ENCODE results near the gene DAB2IP.
"Not testable (repeated sequence)": the region's sequence is repeated elsewhere in the genome, so short reads cannot be mapped to it uniquely, and the experiment has no call there.

DAB2IP gene

DNA sequence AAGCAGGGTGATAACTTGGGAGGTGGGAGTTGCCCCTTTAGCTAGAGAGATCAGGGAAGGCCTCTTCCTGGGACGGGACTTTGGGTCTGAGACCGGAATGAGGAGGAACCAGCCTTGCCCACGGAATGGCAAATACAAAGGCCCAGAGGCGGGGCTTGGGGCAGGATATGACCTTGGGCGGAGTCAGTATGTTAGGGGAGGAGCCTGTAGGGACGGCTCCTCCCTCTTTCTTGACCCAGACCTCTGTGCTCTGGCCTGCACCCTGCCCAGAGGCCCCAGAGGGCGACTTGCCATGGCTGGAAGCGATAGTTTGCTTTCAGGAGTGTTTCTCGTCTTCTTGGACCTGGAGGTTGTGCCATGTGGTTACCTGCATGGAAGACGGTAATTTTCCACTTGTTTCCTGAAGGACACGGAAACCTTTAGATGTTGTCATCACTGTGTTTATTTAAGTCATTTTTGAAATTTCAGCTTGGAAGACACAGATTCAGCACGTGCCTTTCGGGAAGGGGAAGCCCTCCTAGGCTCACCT, 85.6 kb downstream of the DAB2IP start:
- peaks cover 98% of the 10 kb centered on the region for H4K20me1 ChIP-seq
- no peaks in the 10 kb centered on the region for H3K27me3 ChIP-seq
- H3K9me3 ChIP-seq = no peaks in the 10 kb centered on the region
- H3K36me3 ChIP-seq = no peaks in the 10 kb centered on the region
- peak overlapping the region; percentile 52 for H3K4me3 ChIP-seq
- peaks cover 86% of the 10 kb centered on the region for H3K4me1 ChIP-seq
- TF ChIP-seq Cebpa-rat (IDR thresholded peaks at IDR 0.05) = no peak
- peak overlapping the region; percentile 45; the same call in 1 of the 2 replicates for H3K27ac ChIP-seq
- peak overlapping the region; percentile 89 for H3K4me2 ChIP-seq
- no peak overlapping the region for H3K9ac ChIP-seq

DNA sequence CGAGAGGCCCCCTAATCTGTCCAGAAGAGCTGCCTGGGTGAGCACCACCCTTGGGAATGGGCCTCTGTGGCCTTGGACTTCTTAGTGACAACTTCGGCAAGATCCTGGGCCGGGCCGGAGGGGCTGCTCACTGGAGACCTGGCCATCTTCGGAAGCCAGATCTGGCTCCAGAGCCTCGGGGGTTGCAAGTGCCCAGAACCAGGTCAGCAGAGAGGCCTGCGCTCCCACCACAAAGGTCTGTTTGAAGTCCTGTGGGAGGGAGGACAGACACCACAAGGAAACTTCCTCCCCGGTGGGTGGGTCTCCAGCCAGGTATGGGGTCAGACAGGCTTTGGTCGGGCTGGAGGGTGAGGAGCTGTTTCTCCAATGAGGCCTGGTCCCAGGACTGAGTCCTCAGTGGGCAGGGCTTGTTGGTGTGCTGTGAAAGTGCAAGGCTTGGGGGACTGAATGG, 86.1 kb downstream of the DAB2IP start:
- Histone ChIP-seq H4K20me1 (peaks cover 98% of the 10 kb centered on the region), H3K4me2 (peak overlapping the region; percentile 89), H3K4me1 (peaks cover 81% of the 10 kb centered on the region), H3K9me3 (no peaks in the 10 kb centered on the region), H3K9ac (no peak overlapping the region), H3K27me3 (no peaks in the 10 kb centered on the region), H3K36me3 (no peaks in the 10 kb centered on the region), H3K4me3 (no peak overlapping the region), H3K27ac (peak overlapping the region; percentile 45)
- TF ChIP-seq Cebpa-rat (IDR thresholded peaks at IDR 0.05) = no peak

DNA sequence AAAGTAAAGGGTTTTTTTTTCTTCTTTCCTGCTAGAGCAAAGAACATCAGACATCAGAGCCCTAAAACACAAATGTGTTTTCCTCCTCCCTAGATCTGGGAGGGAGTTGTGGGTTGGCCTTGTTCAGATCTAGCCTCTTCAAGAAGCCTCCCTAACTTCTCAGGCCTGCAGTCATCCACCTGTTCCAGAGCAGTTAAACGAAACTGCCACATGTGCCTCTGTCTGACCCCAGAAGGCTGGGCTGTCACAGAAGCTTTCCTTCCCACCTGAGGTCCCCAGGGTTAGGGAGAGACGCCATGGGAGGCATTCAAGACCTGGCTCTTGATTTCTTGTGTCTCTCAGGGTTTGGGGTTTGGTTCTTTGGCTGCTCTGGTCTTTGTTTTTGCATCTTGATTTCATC, 87.0 kb downstream of the DAB2IP start:
- no peak overlapping the region for H3K4me3 ChIP-seq
- peak overlapping the region; percentile 45 for H3K27ac ChIP-seq
- peaks cover 96% of the 10 kb centered on the region for H4K20me1 ChIP-seq
- no peaks in the 10 kb centered on the region for H3K27me3 ChIP-seq
- H3K4me2 ChIP-seq = peak overlapping the region; percentile 89
- H3K9me3 ChIP-seq = no peaks in the 10 kb centered on the region
- H3K9ac ChIP-seq = peak overlapping the region; percentile 55; the same call in 1 of the 2 replicates
- peaks cover 81% of the 10 kb centered on the region for H3K4me1 ChIP-seq
- TF ChIP-seq Cebpa-rat (IDR thresholded peaks at IDR 0.05) = no peak
- no peaks in the 10 kb centered on the region for H3K36me3 ChIP-seq

DNA sequence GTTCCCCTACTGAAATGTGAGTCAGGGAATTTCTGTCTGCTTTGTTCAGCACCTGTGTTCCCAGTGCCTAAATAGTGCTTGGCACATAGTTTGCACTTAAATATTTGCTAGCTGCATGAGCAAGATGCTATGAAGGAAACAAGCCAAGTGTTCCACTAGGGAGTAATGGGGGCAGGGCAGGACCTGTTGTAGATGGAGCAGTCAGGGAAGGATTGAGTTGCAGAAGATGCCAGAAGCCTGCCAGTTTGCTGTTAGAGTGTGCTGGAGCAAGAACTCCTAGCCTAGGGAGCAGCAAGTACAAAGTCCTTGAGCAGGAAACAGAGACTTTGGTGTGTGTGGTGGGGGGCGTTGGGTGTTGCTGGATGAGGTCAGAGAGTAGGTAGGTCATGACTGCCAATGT, 87.5 kb downstream of the DAB2IP start:
- H3K9ac ChIP-seq = no peak overlapping the region
- H3K27ac ChIP-seq = no peak overlapping the region
- H3K4me3 ChIP-seq = no peak overlapping the region
- H3K4me2 ChIP-seq = peak overlapping the region; percentile 89
- H3K36me3 ChIP-seq = no peaks in the 10 kb centered on the region
- H3K9me3 ChIP-seq = no peaks in the 10 kb centered on the region
- H3K4me1 ChIP-seq = peaks cover 82% of the 10 kb centered on the region
- no peak for TF ChIP-seq Cebpa-rat (IDR thresholded peaks at IDR 0.05)
- no peaks in the 10 kb centered on the region for H3K27me3 ChIP-seq
- H4K20me1 ChIP-seq = peaks cover 96% of the 10 kb centered on the region

DNA sequence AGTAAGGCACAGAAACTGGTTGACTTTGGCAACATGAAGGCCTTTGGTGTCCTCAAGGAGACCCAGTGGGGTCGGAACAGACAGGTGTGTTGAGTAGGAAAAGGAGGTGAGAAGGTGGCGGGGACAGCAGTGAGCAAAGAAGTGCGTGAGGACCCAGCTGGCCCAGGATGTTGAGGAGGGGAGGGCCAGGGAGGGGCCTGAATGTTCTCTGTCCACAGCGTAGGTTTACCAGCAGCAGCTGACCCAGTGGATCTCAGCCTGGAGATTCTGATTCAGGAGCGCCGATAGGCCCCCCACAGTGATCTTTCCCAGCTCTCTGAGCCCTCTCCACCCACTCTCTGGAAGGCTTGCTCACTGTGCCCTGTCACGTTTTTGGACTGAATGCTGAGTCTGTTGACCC, 88.5 kb downstream of the DAB2IP start:
- peaks cover 96% of the 10 kb centered on the region for H4K20me1 ChIP-seq
- TF ChIP-seq Cebpa-rat (IDR thresholded peaks at IDR 0.05) = no peak
- no peaks in the 10 kb centered on the region for H3K27me3 ChIP-seq
- no peak overlapping the region for H3K4me2 ChIP-seq
- H3K4me3 ChIP-seq = no peak overlapping the region
- no peak overlapping the region for H3K9ac ChIP-seq
- H3K4me1 ChIP-seq = peaks cover 84% of the 10 kb centered on the region
- H3K27ac ChIP-seq = no peak overlapping the region
- no peaks in the 10 kb centered on the region for H3K36me3 ChIP-seq
- H3K9me3 ChIP-seq = no peaks in the 10 kb centered on the region

DNA sequence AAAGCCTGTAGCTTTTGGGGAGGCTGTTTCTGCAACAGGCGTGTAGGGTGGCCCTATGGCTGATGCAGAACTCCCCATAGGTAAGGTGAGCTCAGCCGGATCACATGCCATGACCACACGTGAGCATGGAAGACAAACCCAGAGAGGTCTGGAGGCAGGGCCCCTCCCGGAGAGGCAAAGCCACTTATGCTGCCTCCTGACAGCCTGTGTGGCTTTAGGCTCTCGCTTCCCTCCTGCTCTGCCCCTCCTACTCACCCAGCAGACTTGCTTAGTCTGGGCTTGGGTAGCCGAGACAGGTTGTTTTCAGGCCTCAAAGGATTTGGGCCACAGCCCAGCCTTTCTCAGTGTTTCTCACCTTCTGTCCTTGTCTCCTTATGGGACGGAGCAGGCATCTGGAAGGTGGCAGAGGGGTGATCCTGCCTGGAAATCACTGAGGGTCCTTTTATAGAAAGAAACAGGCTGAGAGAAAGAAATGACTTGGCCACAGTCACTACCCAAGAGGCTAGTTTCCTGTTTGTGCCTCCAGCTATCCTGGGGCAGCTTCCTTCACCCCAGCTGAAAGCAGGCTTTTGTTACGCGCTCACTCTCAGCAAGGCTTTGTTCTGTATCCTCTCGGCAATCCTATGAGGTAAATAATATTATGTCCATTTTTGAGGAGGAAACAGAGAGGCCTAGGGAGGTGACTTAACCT, 89.9 kb downstream of the DAB2IP start:
- H3K9me3 ChIP-seq = no peaks in the 10 kb centered on the region
- peaks cover 85% of the 10 kb centered on the region for H4K20me1 ChIP-seq
- H3K4me1 ChIP-seq = peaks cover 84% of the 10 kb centered on the region
- no peak overlapping the region for H3K4me3 ChIP-seq
- H3K4me2 ChIP-seq = 0 out of 2 replicates have a peak overlapping the region, but pooled peaks have one; percentile 13
- H3K27ac ChIP-seq = peak overlapping the region; percentile 27; the same call in 1 of the 2 replicates
- no peaks in the 10 kb centered on the region for H3K27me3 ChIP-seq
- no peaks in the 10 kb centered on the region for H3K36me3 ChIP-seq
- H3K9ac ChIP-seq = no peak overlapping the region; the same call in 1 of the 2 replicates
- no peak for TF ChIP-seq Cebpa-rat (IDR thresholded peaks at IDR 0.05)

DNA sequence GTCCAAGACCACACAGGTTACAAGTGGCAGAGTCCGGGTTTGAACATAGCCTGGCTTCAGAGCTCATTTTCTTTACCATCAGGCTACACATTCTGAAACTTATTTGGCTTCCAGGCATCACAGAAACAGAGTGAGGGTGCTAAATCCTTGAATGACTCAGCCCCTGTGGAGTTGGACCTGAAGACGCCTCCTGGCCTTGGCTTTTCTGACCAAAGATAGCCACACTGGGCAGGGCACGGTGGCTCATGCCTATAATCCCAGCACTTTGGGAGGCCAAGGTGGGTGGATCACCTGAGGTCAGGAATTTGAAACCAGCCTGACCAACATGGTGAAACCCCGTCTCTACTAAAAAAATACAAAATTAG, 90.5 kb downstream of the DAB2IP start:
- H3K9ac ChIP-seq, H3K27me3 ChIP-seq, H3K4me2 ChIP-seq, H3K36me3 ChIP-seq, H3K4me3 ChIP-seq, H3K27ac ChIP-seq, H3K9me3 ChIP-seq: not testable (repeated sequence)
- peaks cover 81% of the 10 kb centered on the region for H4K20me1 ChIP-seq
- peaks cover 84% of the 10 kb centered on the region for H3K4me1 ChIP-seq

DNA sequence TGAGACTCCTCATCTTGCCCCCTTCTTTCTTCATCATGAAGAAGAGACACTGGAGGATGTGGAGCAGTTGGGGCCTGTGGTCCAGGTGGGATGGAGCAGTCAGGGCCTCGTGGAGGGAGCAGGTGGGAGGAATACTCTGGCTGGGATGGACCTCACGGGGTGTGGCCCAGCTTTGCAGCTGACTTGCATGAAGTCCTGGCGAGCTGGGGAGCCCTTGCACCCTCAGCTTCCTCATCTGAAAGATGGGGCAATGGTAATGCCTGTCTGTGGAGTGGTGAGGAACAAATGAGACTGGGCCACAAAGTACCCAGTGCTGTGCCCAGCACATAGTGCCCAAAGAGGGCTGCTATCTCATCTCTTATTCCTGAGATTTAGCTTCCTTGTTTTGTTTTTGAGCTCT, 91.5 kb downstream of the DAB2IP start:
- Histone ChIP-seq H3K4me2 (peak overlapping the region; percentile 66; the same call in 1 of the 2 replicates), H3K27ac (no peak overlapping the region)

DNA sequence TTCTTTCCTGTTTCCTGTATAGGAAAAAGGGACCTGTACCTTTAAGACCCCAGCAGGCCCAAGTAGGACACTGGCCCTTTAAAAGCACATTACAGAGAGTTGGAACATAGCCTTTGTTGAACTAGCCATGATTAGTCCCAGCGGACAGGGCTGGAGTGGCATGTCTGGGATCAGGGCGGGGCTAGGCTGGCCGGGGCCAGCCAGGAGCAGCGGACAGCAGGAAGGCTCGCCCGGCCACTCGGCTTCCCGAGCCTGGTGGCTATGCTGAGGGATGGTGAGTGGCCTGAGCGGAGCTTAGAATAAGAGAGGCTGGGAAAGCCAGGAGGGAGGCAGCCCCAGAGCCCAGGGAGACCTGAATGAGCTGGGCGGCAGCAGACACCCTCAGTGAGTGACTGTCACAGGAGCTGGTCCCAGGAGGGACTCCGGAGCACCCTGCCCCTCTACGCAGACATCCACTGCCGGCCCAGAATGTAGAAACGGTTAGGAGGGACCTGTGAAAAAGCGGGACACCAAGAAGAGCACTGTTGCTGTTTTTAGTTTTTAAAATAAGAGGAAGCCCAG, 92.1 kb downstream of the DAB2IP start:
- Histone ChIP-seq H3K4me2 (peak overlapping the region; percentile 66), H3K4me3 (no peak overlapping the region), H3K36me3 (no peaks in the 10 kb centered on the region), H3K4me1 (peaks cover 84% of the 10 kb centered on the region), H3K27me3 (no peaks in the 10 kb centered on the region), H3K9me3 (no peaks in the 10 kb centered on the region), H3K9ac (peak overlapping the region; percentile 49), H3K27ac (peak overlapping the region; percentile 52; the same call in 1 of the 2 replicates), H4K20me1 (peaks cover 71% of the 10 kb centered on the region)
- no peak for TF ChIP-seq Cebpa-rat (IDR thresholded peaks at IDR 0.05)

More for the DNA sequence above, 91.5 kb downstream of the DAB2IP start:
- no peaks in the 10 kb centered on the region for H3K36me3 ChIP-seq
- no peaks in the 10 kb centered on the region for H3K27me3 ChIP-seq
- no peak for TF ChIP-seq Cebpa-rat (IDR thresholded peaks at IDR 0.05)
- H3K9me3 ChIP-seq = no peaks in the 10 kb centered on the region
- H3K4me1 ChIP-seq = peaks cover 84% of the 10 kb centered on the region
- H3K9ac ChIP-seq = no peak overlapping the region
- H4K20me1 ChIP-seq = peaks cover 71% of the 10 kb centered on the region
- no peak overlapping the region for H3K4me3 ChIP-seq

DNA sequence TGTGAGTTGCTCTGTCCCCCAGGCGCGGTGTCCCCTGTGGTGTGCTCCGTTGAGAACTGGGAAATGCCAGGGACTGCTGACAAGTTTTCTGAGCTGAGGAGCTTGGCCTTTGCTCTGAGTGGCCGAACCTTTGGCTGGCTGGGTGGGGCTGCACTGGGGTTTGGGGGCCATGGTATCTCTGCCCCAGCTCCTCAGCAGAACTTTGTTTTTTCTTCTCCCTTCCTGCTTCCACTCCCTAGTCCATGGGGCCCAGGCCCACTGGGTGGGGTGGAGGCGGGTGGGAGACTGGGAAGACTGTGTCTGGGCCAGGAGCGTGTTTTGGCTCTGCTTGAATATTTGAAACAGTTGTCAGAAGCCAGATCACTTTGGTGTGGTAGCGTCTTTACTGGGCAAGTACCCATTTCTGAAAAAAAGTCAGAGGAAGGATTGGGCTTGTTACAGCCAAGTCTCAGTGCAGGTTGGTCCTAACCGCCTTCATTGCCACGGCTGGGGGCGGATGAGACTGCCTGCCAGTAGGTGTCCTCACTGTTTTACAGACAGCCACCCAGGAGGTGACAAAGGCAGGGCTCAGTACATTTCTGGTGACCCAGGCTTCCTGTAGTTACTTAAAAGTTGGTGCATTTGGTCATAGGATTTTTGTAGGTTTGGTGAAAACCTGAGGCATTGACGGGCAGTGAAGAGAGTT, 92.7 kb downstream of the DAB2IP start:
- Histone ChIP-seq H3K9ac (peak overlapping the region; percentile 49), H3K4me3 (no peak overlapping the region), H3K36me3 (no peaks in the 10 kb centered on the region), H4K20me1 (peaks cover 71% of the 10 kb centered on the region), H3K27ac (peak overlapping the region; percentile 59), H3K4me1 (peaks cover 84% of the 10 kb centered on the region), H3K9me3 (no peaks in the 10 kb centered on the region), H3K4me2 (peak overlapping the region; percentile 66), H3K27me3 (no peaks in the 10 kb centered on the region)
- no peak for TF ChIP-seq Cebpa-rat (IDR thresholded peaks at IDR 0.05)

All from BLaER1 (cell line).